Gastroesophageal sphincter (tissue), 4 donors: ENCODE measurements around the gene CDPF1. TPM values are rescaled to one million over a fixed set of nuclear protein-coding genes. Genes with fewer than 3 reads are reported as not detected.

Experiments
- ATAC-seq: fragments of 150-250 bp; one replicate; pipeline ENCODE4 v1.9.1; 2016; ENCODE audit warnings: mild to moderate bottlenecking, moderate library complexity
- H3K27ac ChIP-seq, 4 donors: fragments of 200-600 bp; sonication (generic) in 3 of 4; 1 replicate in 3 of 4; 2 replicates in 1 of 4; pipeline ENCODE4 v1.5.1; 2016 to 2019
- H3K27me3 ChIP-seq: fragments of 200-600 bp; sonication (generic); one replicate; pipeline ENCODE4 v1.5.1; 2019
- H3K36me3 ChIP-seq, 2 donors: fragments of 200-600 bp; sonication (generic); one replicate each; pipeline ENCODE4 v1.5.1; 2019; ENCODE audit warnings: control low read depth in 1 of 2
- H3K4me1 ChIP-seq, 3 donors: fragments of 200-600 bp; sonication (generic); 1 replicate in 2 of 3; 2 replicates in 1 of 3; pipeline ENCODE4 v1.5.1; 2016 to 2019; ENCODE audit warnings: control low read depth in 2 of 3
- H3K4me3 ChIP-seq, 2 donors: fragments of 200-600 bp; sonication (generic); one replicate each; pipeline ENCODE4 v1.5.1; 2019; ENCODE audit warnings: mild to moderate bottlenecking in 1 of 2, moderate library complexity in 1 of 2
- H3K9me3 ChIP-seq, 3 donors: fragments of 200-600 bp; sonication (generic); one replicate each; pipeline ENCODE4 v1.5.1; 2017 to 2019; ENCODE audit warnings: control low read depth in 2 of 3
- EP300 ChIP-seq: sonication (generic); formaldehyde crosslinking; IDR thresholded peaks from one replicate; pipeline ENCODE4 v1.6.1; 2017; ENCODE audit warnings: antibody characterized with exemption, mild to moderate bottlenecking
- POLR2A ChIP-seq, 2 donors: fragments of 450-650 bp; IDR thresholded peaks; one replicate each; pipeline ENCODE4 v1.6.1; 2017; ENCODE audit warnings: antibody characterized with exemption in 2 of 2, mild to moderate bottlenecking in 2 of 2, moderate library complexity in 1 of 2
- POLR2AphosphoS5 ChIP-seq: sonication (generic); formaldehyde crosslinking; IDR thresholded peaks from one replicate; pipeline ENCODE4 v1.6.1; 2017; ENCODE audit warnings: antibody characterized with exemption
- WGBS, 2 donors: methylation state at CpG; one replicate each; pipeline ENCODE4 v1.1.5; 2018; ENCODE audit warnings: low coverage in 1 of 2; 5-methylcytosine and 5-hydroxymethylcytosine counted together
- total RNA-seq, 4 donors: library from RNA; depleted of rRNA; stranded (reverse); fragments of >200 nt; gene quantifications; one replicate each; pipeline ENCODE4 v1.1.0, GENCODE V29; 2016
- TF ChIP-seq, protein P1 (sequence below), 4 experiments: fragments of 200-600 bp in 2 of 4; fragments of 450-650 bp in 2 of 4; sonication (generic) in 1 of 4; IDR thresholded peaks; one replicate each; pipeline ENCODE4 v1.5.1; 2017 to 2019; ENCODE audit warnings: antibody characterized with exemption in 4 of 4, mild to moderate bottlenecking in 2 of 4, moderate library complexity in 2 of 4

Gene CDPF1
- total RNA-seq, 4 donors from 2014 or later = 14.9 to 27.1 (median 18.7) TPM

DNA sequence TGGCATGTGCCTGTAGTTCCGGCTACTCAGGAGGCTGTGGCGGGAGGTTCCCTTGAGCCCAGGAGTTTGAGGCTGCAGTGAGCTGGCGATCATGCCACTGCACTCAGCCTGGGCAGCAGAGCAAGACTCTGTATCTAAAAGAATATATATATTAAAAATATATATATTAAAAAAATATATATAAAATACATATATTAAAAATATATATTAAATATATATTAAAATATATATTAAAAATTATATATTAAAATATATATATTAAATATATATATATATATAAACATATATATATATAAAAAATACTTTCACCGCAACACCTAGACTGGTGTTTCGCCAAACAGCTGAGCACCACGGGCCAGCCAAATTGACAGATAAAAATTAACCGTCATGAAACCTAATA, 26.5 kb upstream of the CDPF1 start:
- Histone ChIP-seq H3K27ac (no peak overlapping the region), H3K36me3 (peaks cover 0 to 98% of the 10 kb centered on the region in 2 donors), H3K4me3 (no peak overlapping the region), H3K4me1 (no peaks in the 10 kb centered on the region), H3K9me3 (peaks cover 0 to 5% (median 0%) of the 10 kb centered on the region in 3 donors), H3K27me3 (no peaks in the 10 kb centered on the region)
- WGBS, 2 donors = 87 to 97% methylated on average over 7 of the region's 7 CpGs
- no peak for ATAC-seq
- TF ChIP-seq, protein P1, sequence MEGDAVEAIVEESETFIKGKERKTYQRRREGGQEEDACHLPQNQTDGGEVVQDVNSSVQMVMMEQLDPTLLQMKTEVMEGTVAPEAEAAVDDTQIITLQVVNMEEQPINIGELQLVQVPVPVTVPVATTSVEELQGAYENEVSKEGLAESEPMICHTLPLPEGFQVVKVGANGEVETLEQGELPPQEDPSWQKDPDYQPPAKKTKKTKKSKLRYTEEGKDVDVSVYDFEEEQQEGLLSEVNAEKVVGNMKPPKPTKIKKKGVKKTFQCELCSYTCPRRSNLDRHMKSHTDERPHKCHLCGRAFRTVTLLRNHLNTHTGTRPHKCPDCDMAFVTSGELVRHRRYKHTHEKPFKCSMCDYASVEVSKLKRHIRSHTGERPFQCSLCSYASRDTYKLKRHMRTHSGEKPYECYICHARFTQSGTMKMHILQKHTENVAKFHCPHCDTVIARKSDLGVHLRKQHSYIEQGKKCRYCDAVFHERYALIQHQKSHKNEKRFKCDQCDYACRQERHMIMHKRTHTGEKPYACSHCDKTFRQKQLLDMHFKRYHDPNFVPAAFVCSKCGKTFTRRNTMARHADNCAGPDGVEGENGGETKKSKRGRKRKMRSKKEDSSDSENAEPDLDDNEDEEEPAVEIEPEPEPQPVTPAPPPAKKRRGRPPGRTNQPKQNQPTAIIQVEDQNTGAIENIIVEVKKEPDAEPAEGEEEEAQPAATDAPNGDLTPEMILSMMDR (IDR thresholded peaks at IDR 0.05) = no peak
- TF ChIP-seq POLR2AphosphoS5 = no peak
- no peak for TF ChIP-seq EP300
- no peak for TF ChIP-seq POLR2A (IDR thresholded peaks at IDR 0.05)

DNA sequence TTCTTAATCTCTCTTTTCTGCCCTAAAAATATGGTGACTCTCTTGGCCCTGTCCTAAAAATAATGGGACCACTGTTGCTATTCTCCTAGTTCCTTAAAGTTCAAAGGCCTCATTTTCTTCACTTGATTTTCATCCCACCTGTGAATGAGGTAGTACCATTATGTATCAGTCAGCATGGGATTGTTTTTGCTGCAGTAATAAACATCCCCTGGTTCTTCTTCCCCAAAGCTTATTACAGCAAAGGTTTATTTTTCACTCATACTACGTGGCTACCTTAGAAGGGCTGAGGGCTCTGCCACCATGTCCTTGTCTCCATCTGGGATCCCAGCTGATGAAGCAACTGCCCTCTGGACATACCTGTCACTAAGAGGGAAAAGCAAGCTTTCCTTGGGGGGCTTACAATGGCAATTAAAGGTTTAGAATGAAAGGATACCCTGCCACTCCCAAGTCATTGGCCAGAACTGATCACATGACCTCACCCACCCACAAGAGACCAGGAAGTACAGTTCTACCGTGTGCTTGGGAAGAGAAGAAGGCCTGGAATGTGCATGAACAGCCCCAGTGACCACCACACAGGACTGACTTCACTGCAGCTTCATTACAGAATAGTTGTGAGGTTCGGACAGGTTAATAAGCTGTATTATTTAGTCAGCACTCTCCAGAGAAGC, 25.5 kb upstream of the CDPF1 start:
- TF ChIP-seq POLR2AphosphoS5 (no peak), EP300 (no peak), POLR2A (IDR thresholded peaks at IDR 0.05) (no peak)
- TF ChIP-seq, protein P1 (IDR thresholded peaks at IDR 0.05) = no peak

DNA sequence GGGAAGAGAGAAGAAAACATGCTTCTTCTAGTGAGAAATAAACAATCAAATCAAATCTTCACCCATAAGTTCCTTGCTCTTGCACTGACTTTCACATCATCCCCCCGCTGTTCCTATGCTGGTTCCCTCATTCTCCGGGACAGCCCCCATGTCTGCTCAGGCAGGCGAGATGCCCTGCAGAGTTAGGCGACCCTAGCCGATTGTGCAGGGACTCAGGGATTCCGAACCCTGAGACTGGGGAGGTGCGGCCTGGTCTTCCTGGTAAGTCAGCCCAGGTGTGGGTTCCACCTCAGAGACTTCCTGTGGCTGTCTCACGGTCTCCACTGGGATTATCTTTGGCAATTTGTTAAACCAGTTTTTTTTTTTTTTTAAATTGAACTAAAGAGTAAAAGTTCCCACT, 24.3 kb upstream of the CDPF1 start:
- Histone ChIP-seq H3K27ac (no peak overlapping the region), H3K9me3 (peaks cover 0 to 5% (median 0%) of the 10 kb centered on the region in 3 donors), H3K4me1 (peaks cover 0 to 11% (median under 1%) of the 10 kb centered on the region in 3 donors), H3K4me3 (no peak overlapping the region), H3K27me3 (no peaks in the 10 kb centered on the region), H3K36me3 (peaks cover 0 to 93% of the 10 kb centered on the region in 2 donors)
- no peak for ATAC-seq
- TF ChIP-seq, protein P1 (IDR thresholded peaks at IDR 0.05) = no peak
- no peak for TF ChIP-seq POLR2AphosphoS5
- no peak for TF ChIP-seq EP300
- TF ChIP-seq POLR2A (IDR thresholded peaks at IDR 0.05) = no peak
- 96 to 98% methylated on average over 5 to 7 of the region's 8 CpGs for WGBS, 2 donors

More for the DNA sequence above, 25.5 kb upstream of the CDPF1 start:
- Histone ChIP-seq H3K27me3 (no peaks in the 10 kb centered on the region), H3K27ac (no peak overlapping the region), H3K4me3 (no peak overlapping the region), H3K9me3 (peaks cover 0 to 5% (median 0%) of the 10 kb centered on the region in 3 donors), H3K36me3 (peaks cover 0 to 98% of the 10 kb centered on the region in 2 donors), H3K4me1 (no peaks in the 10 kb centered on the region)
- 38 to 67% methylated on average over 2 to 3 of the region's 3 CpGs for WGBS, 2 donors
- no peak for ATAC-seq

DNA sequence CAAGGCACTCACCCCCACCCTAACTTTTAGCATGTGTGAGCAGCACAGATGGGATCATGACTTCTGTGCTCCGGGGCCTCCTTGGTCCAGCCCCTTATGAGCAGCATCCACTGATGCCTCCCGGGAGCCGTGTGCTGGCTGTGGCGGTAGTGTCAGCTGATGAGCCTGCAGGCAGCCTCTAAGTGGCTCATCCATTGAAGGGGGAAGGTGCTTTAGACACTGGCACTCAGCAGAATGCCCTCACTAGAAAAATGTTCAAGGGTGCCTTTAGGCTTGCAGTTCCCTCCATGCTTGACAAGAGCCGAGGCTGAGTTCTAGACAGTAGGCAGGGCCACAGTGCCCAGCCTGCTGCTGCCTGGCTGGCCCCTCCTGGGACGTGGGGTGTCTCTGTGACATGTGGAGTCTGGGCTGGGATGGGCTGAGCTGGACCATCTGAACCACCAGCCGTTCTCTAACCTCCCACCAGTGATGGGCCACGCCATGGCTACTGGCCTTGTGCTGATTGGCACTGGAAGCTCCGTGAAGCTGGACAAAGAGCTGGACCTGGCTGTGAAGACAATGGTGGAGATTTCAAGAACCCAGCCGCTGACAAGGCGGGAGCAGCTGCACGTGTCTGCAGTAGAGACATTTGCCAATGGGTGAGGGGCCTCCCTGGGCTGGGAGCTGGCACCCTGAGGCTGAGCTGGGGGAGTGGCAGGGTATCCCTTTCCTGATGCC, 23.5 kb upstream of the CDPF1 start:
- no peak for TF ChIP-seq POLR2A (IDR thresholded peaks at IDR 0.05)
- no peak for TF ChIP-seq EP300
- TF ChIP-seq, protein P1 (IDR thresholded peaks at IDR 0.05) = no peak
- no peak for TF ChIP-seq POLR2AphosphoS5
- 100% methylated on average over 1 of the region's 12 CpGs; no CpG with 5 or more reads in 1 of the 2 donors for WGBS, 2 donors
- Histone ChIP-seq H3K36me3 (peaks cover 0 to 87% of the 10 kb centered on the region in 2 donors), H3K4me3 (no peak overlapping the region), H3K9me3 (peaks cover 0 to 5% (median 0%) of the 10 kb centered on the region in 3 donors), H3K27ac (no peak overlapping the region), H3K4me1 (peaks cover 0 to 19% (median 7%) of the 10 kb centered on the region in 3 donors), H3K27me3 (no peaks in the 10 kb centered on the region)
- no peak for ATAC-seq
